ENCODE measurements around the gene KDM7A.
"Not testable (repeated sequence)": the region's sequence is repeated elsewhere in the genome, so short reads cannot be mapped to it uniquely, and the experiment has no call there.

KDM7A gene

GRCh38 chr7:140201393-140201792 is 24.6 kb upstream of the KDM7A start:
- DNase-seq, result no peak

DNA sequence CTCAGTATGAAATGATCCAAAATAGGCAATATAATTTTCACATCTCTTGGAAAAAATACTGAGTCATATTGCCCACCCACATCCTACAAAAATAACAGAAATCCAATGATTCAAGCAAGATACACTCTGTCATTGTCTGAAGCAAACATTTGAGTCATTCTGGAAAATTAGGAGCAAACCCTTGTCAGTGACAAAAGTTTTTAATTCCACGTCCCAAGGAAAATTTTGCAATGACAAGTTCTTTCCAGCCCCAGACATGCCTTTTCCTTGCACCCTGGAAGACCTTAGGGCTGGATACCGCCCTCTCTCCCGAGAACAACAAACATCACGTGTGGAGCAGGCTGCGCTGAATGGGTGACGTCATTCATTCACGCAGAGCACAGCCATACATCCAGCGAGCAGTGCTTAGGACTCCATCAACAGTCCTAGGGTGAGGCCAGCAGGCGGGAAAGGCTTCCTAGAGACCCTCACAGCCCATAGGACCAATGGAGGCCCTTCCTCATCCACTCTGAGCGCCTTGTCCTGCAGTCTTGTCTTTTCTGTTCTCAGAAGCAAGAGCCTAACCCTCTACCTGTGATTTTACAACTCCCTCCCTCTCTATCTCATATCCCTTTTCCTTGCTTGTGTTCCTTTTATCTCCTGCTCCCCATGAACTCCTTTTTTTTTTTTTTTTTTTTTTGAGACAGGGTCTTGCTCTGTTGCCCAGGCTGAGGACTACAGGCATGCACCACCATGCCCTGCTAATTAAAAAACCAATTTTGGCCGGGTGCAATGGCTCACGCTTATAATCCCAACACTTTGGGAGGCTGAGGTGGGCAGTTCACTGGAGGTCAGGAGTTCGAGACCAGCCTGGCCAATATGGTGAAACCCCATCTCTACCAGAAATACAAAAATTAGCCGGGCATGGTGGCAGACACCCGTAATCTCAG is 23.5 kb upstream of the KDM7A start:
- DNase-seq, result no peak

GRCh38 chr7:140197938-140198337 is 21.2 kb upstream of the KDM7A start:
- DNase-seq, result no peak

GRCh38 chr7:140197218-140197890 is 20.6 kb upstream of the KDM7A start:
- no peak for DNase-seq

- DNase-seq, result no peak
Observed at GRCh38 chr7:140196361-140197217, 19.8 kb upstream of the KDM7A start.

DNA sequence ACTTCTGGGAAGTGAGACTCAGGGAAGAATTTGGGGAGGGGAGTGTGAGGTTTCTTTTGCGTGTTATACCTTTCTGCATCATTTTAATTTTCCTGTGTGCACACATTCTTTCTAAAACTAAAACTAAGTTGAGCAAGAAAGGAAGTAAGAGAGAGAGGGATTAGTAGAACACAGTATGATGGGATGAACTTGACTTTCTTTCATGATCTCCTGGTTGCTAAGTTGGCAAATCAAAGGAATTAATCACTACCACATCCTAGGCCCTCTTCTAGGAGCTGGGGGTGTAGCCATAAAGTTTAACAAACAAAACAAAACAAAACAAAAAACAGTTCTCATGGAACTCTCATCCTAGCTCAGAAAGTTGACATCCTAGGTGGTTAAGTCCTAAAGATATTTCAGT is 19.1 kb upstream of the KDM7A start:
- DNase-seq, result no peak

DNA sequence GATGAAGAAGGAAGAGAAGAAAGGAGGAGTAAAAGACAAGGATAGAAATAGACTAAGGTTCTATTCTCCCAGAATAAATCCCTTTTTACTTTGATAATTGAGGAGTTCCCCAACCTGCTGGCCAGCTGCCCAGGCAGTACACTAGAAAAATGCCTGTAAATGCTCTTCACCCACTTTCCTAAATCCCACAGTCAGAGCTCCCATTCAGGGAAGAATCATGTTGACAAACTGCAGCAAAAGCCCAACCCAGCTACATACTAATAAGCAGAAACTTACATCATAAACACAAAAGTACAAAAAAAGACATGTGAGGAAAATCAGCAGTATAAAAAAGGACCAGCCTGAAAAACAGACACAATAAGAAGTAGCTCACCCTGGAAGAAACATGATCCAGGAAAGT is 15.8 kb upstream of the KDM7A start:
- peak in 1 of 2 experiments; percentile 6 for DNase-seq

DNA sequence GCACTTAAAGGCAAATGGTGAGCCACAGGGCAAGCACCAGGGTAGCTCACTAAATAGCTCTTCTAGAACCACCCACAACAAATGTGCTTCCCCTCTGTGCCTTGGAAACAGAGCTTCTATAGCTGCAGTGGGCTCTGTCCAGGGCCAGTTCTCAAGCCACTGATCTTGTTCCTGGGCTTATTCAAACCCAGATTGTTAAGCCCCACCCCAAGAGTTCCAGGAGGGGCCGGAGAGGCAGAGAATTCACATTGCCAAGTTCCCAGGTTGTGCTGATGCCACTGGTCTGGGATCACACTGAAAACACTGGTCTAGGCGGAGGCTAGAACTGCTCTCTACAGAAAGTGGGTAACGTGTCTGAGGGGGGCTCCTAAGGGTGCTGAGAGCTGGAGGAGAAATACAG is 15.4 kb upstream of the KDM7A start:
- no peak for DNase-seq

GRCh38 chr7:140190588-140190987 is 13.8 kb upstream of the KDM7A start:
- no peak for DNase-seq

- DNase-seq, result no peak
Observed at GRCh38 chr7:140189917-140190316, 13.1 kb upstream of the KDM7A start.

- no peak for DNase-seq
Observed at GRCh38 chr7:140182917-140183316, 6.1 kb upstream of the KDM7A start.

GRCh38 chr7:140179339-140179738 is 2.6 kb upstream of the KDM7A start:
- DNase-seq, result no peak

- no peak for DNase-seq
Observed at GRCh38 chr7:140176122-140176701, 571 bp downstream of the KDM7A start.

GRCh38 chr7:140175221-140176121 is 1.3 kb downstream of the KDM7A start:
- DNase-seq, result peak; percentile 90 to 94

DNA sequence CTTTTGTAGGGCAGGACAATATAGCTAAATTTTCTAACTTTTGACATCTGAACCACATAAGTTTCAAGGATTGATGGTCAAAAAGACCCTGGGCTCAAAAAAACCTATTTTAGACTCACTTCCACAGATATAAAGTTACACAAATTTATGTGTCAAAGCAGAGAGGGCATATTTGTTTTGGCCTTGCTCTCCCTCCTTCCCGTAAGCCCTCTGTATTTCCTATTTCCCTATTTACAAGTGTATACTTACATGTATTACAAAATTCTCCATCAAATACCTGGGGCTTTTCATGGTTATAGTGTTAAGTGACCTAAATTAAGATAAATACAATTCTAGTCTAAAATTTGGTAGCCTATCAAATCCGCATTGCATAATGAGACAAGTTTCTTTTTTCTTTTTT is 2.6 kb downstream of the KDM7A start:
- DNase-seq, result no peak

DNA sequence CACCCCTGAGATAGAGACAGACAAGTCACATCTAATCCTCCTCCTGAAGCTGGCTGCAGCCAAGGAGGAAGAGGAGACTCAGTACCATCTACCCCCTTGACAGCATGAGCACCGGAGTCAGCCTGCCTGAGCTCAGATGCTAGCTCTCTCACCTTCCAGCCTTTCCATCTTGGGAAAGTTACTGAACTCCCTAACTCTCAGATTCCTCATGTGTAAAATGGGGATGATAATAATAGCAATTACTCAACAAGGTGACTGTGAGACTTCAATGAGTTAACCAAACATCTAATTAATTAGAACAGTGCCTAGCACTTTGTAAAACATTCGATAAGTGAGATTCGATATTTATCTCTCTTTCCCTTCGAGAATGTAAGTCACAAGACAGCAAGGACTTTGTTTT is 6.4 kb downstream of the KDM7A start:
- DNase-seq, result no peak

- no peak for DNase-seq
Observed at GRCh38 chr7:140168816-140169215, 8.0 kb downstream of the KDM7A start.

DNA sequence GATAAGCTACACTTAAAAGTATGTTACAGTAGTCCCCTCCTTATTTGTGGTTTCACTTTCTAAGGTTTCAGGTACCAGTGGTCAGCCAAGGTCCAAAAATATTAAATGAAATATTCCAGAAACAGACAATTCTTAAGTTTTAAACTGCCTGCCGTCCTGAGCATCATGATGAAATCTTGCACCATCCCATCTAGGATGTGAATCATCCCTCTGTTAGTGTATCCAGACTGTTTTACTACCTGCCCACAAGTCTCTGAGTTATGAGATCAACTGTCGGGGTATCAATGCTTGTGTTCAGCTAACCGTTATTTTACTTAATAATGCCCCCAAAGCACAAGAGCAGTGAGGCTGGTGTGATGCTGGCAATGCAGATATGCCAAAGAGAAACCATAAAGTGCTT is 11.4 kb downstream of the KDM7A start:
- no peak for DNase-seq

- DNase-seq, result not testable (repeated sequence)
Observed at GRCh38 chr7:140162081-140162480, 14.7 kb downstream of the KDM7A start.

DNA sequence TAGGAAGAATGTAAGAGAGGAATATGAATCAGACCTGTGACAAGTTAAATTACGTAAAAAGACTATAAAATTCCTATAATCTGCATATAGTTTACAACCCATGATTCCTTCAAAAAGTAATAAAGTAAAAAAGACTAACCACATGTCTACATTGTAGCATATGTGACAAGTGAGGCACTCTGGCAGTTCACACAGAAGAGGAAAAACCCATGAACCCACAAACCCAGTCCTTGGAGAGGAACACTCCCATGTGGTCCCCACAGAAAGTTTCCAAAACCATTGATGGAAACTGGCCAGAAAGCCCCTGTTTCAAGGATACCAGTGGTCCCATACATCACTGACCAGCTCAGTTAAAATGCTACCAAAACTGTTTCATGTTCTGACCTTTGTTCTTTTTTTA is 15.7 kb downstream of the KDM7A start:
- no peak for DNase-seq

DNA sequence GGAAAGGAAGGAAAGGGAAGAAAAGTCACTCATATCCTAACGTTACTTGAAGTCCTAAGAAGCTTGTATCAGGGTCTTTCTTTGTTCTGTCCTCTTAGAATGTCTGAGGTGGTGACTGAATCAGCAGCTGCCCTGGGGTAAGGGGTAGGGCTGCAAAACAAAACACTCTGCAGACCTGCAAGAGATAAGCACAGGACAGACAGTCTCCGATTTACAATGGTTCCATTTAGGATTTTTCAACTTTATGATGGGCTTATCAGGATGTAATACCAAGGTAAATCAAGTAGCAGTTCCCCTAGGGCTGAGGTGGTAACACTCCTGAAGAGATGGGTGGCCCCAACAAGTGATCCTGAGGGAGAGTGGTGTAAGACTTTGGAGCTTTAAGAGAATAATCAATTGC is 16.5 kb downstream of the KDM7A start:
- DNase-seq, result no peak

DNA sequence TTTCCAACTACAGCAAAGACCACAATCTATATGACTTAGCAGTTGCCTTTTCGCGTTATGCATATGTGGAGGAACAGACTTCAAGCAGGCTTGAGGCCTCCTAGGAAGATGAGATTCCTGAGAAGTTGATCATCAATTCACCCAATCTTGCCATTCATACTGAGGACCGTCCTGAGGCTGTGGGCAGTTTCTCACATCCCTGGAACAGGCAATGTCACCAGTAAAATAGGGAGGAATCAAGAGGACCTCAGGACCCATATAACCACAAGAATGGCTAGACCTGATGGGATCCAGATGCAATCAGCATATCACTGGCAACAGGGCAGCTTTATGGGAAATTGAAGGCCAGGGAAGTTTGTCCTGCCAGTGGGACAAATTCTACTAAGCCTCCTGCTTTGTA is 17.3 kb downstream of the KDM7A start:
- no peak for DNase-seq
